ENCODE measurements around the gene ZPBP2. TPM values are rescaled to one million over a fixed set of nuclear protein-coding genes. Genes with fewer than 3 reads are reported as not detected.

ZPBP2 gene
- not detected in 2 replicates for polyA plus RNA-seq
- not detected in 2 replicates for polyA minus RNA-seq

GRCh38 chr17:39867880-39868553, at the start of gene ZPBP2:
Gene ZPBP2 (plus strand): TSS chr17:39868202. CDS start chr17:39868355, 153 bp downstream.
- H3K79me2 ChIP-seq (replicated peaks; ENCODE audit: insufficient read depth, low read length) = no peaks in the 10 kb centered on the region
- peaks cover 41% of the 10 kb centered on the region for H3K27me3 ChIP-seq (ENCODE audit: insufficient read depth, low read depth, low read length)
- H3K9me3 ChIP-seq (ENCODE audit: low read length) = no peaks in the 10 kb centered on the region
- no peak within 1 kb of the TSS for H3K27ac ChIP-seq (ENCODE audit: low read length)
- no peak within 1 kb of the TSS for H3K9ac ChIP-seq (ENCODE audit: low read length)
- TF ChIP-seq MXI1 (conservative IDR thresholded peaks at IDR 0.05; ENCODE audit: poor library complexity, severe bottlenecking) (no peak), SMC3 (conservative IDR thresholded peaks at IDR 0.05; ENCODE audit: poor library complexity) (no peak), TAF1 (IDR thresholded peaks at IDR 0.05; ENCODE audit: low read depth) (no peak), CTCF (IDR thresholded peaks at IDR 0.05; ENCODE audit: poor library complexity, severe bottlenecking) (no peak), RAD21 (conservative IDR thresholded peaks at IDR 0.05) (no peak), EP300 (conservative IDR thresholded peaks at IDR 0.05; ENCODE audit: poor library complexity, severe bottlenecking) (no peak), POLR2AphosphoS5 (IDR thresholded peaks at IDR 0.05) (no peak), EZH2 (IDR thresholded peaks at IDR 0.05; ENCODE audit: borderline replicate concordance, insufficient read depth, low read length, poor library complexity, severe bottlenecking) (no peak)
- TF ChIP-seq, protein P1, sequence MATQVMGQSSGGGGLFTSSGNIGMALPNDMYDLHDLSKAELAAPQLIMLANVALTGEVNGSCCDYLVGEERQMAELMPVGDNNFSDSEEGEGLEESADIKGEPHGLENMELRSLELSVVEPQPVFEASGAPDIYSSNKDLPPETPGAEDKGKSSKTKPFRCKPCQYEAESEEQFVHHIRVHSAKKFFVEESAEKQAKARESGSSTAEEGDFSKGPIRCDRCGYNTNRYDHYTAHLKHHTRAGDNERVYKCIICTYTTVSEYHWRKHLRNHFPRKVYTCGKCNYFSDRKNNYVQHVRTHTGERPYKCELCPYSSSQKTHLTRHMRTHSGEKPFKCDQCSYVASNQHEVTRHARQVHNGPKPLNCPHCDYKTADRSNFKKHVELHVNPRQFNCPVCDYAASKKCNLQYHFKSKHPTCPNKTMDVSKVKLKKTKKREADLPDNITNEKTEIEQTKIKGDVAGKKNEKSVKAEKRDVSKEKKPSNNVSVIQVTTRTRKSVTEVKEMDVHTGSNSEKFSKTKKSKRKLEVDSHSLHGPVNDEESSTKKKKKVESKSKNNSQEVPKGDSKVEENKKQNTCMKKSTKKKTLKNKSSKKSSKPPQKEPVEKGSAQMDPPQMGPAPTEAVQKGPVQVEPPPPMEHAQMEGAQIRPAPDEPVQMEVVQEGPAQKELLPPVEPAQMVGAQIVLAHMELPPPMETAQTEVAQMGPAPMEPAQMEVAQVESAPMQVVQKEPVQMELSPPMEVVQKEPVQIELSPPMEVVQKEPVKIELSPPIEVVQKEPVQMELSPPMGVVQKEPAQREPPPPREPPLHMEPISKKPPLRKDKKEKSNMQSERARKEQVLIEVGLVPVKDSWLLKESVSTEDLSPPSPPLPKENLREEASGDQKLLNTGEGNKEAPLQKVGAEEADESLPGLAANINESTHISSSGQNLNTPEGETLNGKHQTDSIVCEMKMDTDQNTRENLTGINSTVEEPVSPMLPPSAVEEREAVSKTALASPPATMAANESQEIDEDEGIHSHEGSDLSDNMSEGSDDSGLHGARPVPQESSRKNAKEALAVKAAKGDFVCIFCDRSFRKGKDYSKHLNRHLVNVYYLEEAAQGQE (IDR thresholded peaks at IDR 0.05; ENCODE audit: borderline replicate concordance) = no peak
- H3K4me2 ChIP-seq (ENCODE audit: low read length) = no peak within 1 kb of the TSS
- no peak within 1 kb of the TSS for H2AFZ ChIP-seq (ENCODE audit: low read depth, low read length)
- no peaks in the 10 kb centered on the region for H3F3A ChIP-seq (ENCODE audit: insufficient read depth, low read length, poor library complexity, severe bottlenecking)
- no peaks in the 10 kb centered on the region for H4K20me1 ChIP-seq (ENCODE audit: insufficient read depth)
- no peak within 1 kb of the TSS for H3K4me3 ChIP-seq (ENCODE audit: low read length)
- no peaks in the 10 kb centered on the region for H3K36me3 ChIP-seq (ENCODE audit: insufficient read depth, low read length)
- H3K9me2 ChIP-seq (ENCODE audit: insufficient read depth, low read length) = no peaks in the 10 kb centered on the region

GRCh38 chr17:39818358-39819000, 49.5 kb upstream of the ZPBP2 start:
- Histone ChIP-seq H3K9me3 (ENCODE audit: low read length) (no peaks in the 10 kb centered on the region), H3K4me3 (ENCODE audit: low read length) (no peak overlapping the region), H3K27ac (ENCODE audit: low read length) (no peak overlapping the region), H3K4me2 (ENCODE audit: low read length) (no peak overlapping the region), H3K36me3 (ENCODE audit: insufficient read depth, low read length) (no peaks in the 10 kb centered on the region), H3K9ac (ENCODE audit: low read length) (no peak overlapping the region), H3K9me2 (ENCODE audit: insufficient read depth, low read length) (no peaks in the 10 kb centered on the region), H2AFZ (ENCODE audit: low read depth, low read length) (no peak overlapping the region), H3K79me2 (replicated peaks; ENCODE audit: insufficient read depth, low read length) (no peaks in the 10 kb centered on the region), H4K20me1 (ENCODE audit: insufficient read depth) (no peaks in the 10 kb centered on the region), H3F3A (ENCODE audit: insufficient read depth, low read length, poor library complexity, severe bottlenecking) (no peaks in the 10 kb centered on the region), H3K27me3 (ENCODE audit: insufficient read depth, low read depth, low read length) (no peaks in the 10 kb centered on the region)
- TF ChIP-seq EZH2 (IDR thresholded peaks at IDR 0.05; ENCODE audit: borderline replicate concordance, insufficient read depth, low read length, poor library complexity, severe bottlenecking) (no peak), EP300 (conservative IDR thresholded peaks at IDR 0.05; ENCODE audit: poor library complexity, severe bottlenecking) (no peak)

Measured in neural cell (in vitro differentiated cells).